HG02642 (cell line): ENCODE measurements around the gene LGALS1.
"Not testable (repeated sequence)": the region's sequence is repeated elsewhere in the genome, so short reads cannot be mapped to it uniquely, and the experiment has no call there.

Experiments
- ATAC-seq: cut with Tn5 transposase; IDR thresholded peaks from one replicate; pipeline ENCODE4 v1.9.1; 2021; ENCODE audit warnings: mild to moderate bottlenecking; ENCODE audit not compliant: unreplicated experiment, poor library complexity

LGALS1 gene

DNA sequence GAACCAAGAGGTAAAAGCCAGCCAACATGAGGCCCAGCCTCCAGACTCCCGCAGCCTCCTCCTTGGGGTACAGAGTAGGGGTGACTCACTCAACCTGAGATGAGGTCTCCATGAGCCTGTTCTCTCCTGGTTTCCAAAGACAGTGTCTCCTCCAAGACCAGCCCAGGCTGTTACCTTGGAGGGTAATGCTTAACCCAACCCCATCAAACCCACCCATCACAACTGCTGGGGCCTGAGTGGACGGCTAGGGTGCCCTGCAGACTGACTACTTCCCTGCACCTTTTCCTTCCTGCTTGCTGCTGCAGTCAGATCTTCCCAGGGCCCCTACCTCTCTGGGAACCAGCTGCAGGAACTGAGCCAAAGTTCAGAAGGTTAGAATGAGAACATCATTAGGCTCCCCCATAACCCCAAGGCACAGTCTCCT lies 5.6 kb downstream of the LGALS1 start:
- ATAC-seq: no peak

DNA sequence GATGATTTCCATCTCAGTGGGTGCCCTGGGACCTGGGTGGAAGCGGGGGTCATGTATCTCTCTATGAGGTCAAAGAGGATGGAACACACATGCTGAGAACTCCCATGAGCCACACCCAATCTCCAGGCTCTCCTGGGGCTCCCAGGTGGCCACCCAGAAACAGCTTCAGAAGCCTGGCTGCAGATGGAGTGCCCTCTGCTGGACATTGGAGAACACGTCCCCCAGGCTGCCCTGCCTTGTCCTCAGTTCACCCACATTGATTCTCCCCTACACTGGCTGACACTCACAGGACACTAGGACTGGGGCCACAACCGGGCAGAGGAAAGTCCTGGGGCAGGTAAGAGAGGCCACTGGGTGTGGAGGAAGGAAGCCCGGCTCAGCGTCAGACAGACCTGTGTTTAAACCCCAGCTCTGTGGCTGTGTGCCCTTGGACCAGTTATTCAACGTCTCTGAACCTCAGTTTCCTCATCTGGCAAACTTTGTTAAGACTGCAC lies 6.2 kb downstream of the LGALS1 start:
- no peak for ATAC-seq

DNA sequence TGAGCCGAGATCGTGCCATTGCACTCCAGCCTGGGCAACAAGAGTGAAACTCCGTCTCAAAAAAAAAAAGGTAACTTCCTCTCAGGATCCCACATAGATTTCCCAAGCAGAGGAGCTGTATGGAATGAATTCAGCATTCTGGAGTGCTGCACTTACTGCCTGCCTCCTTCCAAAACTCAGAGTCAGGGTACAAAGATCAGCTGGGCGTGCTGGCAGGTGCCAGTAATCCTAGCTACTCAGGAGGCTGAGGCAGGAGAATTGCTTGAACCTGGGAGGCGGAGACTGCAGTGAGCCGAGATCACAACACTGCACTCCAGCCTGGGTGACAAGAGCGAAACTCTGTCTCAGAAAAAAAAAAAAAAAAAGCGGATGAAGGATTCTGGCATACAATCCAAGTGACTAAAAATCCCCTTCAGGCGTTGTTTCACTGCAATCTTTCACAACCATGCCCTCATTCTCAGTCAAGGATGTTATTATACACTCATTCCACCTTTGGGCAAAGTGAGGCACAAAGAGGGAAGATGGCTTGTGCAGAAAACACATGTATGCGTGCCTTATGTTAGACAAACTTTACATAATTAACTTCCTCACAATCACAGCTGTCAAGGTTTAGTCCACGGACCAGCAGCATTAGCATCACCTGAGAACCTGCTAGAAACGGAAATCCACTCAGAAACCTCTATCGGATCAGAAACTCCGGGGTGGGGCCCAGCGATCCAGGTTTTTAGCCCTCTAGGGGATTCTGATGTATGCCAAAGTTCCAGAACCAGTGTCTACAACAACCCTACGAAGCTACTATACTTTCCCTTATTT lies 9.6 kb downstream of the LGALS1 start:
- no peak for ATAC-seq

DNA sequence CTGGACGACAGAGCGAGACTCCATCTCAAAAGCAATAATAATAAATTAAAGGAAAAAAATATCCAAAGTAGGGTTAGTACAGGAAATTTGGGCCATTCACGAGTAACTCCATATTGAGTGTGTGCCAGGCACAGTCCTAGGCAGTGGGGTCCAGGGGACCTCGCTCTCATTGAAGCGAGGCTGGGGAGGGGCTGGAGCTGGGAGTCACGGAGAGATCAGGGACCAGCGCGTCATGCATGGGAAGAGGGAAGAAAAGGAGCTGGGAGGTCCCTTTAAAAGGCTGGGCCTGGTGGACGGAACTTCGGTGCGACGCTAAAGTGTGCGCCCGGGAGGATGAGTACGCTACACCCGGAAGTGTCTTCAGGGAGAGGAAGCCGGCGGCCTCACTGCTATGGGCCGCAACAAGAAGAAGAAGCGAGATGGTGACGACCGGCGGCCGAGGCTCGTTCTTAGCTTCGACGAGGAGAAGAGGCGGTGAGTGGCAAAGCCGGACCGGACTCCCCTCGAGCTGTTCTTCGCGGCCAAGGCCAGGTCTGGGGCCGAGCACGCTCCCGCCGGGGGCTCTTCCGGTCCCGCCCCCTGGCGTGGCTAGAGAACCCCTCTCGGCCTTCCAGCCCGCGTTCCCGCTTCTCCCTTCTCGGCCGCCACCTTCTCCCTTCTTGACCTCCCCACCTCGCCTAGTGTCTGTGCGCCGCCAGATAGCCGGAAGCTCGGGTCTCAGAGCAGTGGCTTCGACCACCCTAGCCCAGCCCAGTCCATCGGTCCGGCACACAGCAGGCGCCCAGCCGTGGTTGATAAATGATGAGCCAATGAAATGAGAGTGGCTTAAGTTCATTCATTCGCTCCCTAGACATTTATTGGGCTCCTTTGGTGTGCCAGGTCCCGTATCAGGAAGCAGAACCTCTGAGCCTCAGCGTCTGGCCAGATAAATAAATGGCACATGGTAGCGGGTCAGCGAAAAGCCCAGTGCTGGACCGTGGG lies 10.9 kb downstream of the LGALS1 start, which contains the start of gene NOL12:
TSS of gene NOL12 (plus strand) at position 342 of the 981 bp plus-strand sequence. CDS start at position 392, 50 bp downstream.
- ATAC-seq: peak; percentile 81

DNA sequence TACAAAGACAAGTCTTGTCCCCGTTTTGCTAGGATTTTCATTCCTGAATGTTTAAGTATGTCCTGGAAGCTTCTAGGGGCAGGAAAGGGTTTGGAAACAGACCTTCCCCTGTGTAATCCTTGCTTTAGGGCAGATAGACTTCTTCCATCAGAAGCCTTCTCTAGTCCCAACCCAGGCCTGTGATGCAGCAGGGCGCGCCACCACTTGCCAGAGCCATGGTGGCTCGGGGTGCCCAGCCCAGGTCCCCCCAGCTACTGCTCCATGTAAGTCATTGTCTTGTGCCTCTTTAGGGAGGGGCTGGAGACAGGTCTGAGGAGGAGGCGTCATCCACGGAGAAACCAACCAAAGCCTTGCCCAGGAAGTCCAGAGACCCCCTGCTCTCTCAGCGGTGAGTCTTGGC lies 15.0 kb downstream of the LGALS1 start:
- no peak for ATAC-seq

DNA sequence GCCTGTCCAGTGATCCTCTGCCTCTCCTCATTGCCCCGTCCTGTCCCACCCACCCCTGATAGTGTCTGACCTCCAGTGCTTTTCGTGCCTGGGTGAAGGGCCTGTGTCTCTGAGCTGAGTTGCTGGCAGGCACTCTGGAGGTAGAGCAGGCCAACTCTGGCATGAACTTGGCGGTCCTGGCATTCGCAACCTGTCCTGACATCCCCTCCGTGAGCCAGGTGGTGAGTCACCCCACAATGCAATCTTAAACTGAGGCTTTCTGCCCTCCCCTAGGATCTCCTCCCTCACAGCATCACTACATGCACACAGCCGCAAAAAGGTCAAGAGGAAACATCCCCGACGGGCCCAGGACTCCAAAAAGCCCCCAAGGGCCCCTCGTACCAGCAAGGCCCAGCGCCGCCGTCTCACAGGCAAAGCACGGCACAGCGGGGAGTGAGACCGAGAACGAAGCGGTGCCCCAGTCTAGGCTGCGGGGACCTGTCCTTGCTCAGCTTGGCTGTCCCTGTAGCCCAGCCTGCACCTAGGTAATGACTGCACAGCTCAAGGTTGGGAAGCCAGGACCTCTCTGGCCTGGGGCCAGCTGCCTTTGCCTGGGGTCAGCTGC lies 15.6 kb downstream of the LGALS1 start:
- no peak for ATAC-seq

DNA sequence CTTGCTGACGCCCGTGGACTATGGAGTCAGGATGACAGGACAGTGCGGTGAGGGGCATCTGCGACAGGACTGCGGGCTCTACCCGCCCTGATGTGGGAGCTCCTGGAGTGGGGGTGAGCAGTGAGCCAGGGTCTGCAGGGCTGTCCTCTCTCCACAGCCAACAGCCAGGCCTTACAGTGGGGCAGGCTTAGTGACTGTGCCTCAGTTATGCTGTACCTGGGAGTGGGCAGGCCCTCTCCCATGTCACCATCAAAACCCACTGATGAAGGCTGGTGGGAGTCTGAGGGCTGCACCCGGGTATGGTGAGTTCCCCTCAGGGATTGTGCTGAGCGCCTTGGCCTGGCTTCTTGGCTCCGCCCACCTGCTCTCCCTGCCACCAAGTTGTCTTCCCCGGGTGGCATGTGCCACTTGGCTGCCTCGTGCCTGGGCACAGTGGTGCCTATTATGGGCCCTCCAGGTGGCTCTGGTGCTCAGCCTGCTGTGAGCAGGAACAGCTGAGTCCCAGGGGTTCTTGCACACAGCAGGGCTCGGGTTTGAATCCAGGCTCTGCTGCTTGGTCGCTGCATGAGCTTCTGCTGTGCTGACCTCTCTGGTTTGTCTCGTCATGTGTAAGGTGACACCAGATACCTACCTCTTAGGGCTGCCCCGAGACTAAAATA lies 17.3 kb downstream of the LGALS1 start:
- no peak for ATAC-seq

DNA sequence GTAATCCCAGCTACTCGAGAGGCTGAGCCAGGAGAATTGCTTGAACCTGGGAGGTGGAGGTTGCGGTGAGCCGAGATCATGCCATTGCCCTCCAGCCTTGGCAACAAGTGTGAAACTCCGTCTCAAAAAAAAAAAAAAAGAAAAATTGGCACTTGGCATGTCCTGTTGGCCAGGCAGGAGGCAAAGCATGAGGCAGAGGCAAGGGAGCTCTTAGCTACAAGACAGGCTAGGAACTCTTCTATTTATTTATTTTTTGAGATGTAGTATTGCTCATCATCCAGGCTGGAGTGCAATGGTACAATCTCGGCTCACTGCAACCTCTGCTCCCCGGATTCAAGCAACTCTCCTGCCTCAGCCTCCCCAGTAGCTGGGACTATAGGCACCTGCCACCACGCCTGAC lies 18.7 kb downstream of the LGALS1 start:
- ATAC-seq: not testable (repeated sequence)

DNA sequence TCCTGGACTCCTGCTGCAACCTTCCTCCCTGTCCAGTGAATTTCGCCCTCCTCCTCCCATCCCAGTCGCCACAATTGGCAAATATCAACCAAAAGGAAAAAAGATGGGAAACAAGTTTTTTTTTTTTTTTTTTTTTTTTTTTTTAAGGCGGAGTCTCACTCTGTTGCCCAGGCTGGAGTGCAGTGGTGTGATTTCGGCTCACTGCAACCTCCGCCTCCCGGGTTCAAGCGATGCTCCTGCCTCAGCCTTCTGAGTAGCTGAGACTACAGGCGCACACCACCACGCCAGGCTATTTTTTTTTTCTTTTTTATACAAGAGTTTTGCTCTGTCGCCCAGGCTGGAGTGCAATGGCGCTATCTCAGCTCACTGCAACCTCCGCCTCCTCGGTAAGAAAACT lies 20.8 kb downstream of the LGALS1 start:
- peak; percentile 3 for ATAC-seq

DNA sequence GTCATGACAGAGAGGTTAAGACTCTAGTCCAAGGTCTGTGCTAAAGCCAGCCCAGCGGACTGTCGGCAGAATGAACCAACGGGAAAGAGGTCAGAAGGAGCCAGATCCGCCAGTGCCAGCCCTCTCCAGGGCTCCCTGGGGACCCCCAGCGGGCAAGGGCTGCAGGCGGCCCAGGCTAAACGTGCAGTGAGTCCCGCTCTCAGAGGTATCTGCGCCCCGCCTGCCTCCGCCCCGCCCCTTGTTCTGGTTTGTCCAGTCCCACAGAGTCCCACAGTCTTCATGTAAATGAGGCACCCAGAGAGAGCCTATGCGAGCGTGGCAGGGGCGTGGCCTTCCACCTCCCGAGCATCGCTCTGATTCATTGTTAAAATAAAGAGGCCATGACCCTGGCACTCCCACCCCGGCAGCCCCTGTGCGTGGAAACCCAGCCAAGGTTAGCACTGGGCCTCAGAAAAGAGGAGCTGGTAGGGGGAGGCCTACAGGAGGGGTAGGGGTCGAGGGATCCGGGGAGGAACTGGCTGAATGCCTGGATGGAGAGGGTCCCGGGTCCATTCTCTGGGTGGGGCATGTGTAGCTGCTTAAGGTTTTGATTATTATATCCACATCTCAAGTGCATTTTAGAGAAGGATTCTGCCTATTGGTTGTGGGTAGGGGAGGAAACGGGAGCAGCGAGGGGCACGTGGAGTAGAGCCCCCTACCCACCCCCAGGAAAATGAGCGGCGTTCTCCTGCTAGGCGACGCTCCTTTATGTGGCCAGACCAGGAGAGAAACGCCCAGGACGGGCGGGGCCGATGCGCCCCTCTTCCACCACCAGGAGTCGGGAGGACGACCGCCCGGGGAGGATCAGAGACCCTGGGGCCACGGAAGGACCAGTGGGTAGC lies 21.5 kb downstream of the LGALS1 start, which contains the start of gene TRIOBP:
TSS of gene TRIOBP (plus strand) at position 392 of the 881 bp plus-strand sequence. CDS start 4,318 bp downstream, outside the sequence.
- ATAC-seq: peak; percentile 90

DNA sequence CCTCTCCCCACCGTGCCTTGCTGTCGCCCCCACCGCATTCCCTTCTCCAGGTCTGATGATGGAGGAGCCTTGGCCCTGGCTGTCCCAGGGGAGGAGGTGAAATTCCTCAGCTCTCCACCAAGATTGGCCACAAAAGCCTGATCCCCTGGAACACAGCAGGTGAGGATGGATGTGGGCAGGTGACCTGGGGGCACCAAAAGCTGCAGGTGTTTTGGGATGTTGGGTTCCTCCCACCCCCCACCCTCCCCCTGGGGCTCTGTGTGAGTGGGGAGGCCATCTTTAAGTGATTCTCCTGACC lies 22.1 kb downstream of the LGALS1 start:
- no peak for ATAC-seq

DNA sequence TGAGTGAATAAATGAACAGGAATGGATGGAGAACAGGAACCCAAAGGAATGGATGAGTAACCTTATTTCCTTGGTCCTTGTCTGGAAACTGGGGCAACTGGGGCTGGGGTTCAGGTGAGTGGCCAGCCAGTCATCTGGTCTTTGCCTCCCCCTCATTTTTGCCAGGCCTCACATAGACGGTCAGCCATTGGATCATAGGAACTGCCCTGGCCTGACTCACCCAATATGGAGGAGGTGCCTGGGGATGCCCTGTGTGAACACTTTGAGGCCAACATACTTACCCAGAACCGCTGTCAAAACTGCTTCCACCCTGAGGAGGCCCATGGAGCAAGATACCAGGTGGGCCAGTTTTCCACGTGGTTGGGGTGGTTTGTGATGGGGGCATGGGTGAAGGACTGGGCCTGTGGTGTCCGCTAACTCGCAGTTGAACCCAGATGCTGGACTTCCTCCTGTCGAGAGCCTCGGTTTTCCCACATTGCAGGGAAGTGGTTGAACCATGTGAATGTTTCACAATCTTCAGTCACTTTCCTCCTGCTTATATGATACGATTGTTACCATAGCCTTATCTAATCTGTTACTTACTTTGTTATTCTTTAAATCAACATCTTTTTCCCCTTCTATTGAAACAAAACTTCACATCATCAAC lies 25.8 kb downstream of the LGALS1 start:
- ATAC-seq: no peak

DNA sequence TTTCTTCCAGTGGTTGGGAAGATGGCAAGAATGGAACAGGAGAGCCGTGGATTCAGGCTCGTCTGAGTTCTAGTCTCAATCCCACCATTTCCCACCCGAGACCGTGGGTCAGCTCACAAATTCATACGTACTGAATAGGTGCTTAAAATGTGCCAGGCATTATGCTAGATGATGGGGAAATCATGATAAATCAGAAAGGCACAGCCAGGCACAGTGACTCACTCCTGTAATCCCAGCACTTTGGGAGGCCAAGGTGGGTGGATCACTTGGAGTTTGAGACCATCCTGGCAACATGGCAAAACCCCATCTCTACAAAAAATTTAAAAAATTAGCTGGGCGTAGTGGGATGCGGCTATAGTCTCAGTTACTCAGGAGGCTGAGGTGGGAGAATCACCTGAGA lies 28.5 kb downstream of the LGALS1 start:
- no peak for ATAC-seq

DNA sequence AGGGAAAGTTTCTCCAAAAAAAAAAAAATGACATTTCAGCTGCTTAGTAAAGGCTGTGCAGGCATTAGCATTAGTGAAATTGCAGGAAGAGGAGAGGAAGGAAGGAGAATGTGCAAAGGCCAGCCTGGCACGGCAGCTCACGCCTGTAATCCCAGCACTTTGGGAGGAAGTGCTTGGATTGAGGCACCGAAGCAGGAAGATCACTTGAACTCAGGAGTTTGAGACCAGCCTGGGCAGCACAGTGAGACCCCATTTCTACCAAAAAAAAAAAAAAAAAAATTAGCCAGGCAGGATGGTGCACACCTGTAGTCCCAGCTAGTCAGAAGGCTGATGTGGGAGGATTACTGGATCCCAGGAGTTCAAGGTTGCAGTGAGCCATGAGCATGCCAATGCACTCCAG lies 29.2 kb downstream of the LGALS1 start:
- ATAC-seq: no peak

DNA sequence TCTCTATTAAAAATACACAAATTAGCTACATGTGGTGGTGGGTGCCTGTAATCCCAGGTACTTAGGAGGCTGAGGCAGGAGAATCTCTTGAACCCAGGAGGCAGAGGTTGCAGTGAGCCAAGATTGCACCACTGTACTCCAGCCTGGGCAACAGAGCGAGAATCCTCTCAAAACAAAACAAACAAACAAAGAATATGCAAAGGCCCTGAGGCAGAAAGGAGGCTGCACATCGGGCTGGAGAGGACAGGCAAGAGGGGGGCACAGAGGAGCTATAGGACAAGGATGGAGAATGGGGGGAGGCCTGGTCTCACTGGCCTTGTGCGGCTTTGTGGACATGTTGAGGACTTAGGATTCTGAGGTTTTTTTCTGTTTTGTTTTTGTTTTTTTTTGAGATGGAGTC lies 29.8 kb downstream of the LGALS1 start:
- ATAC-seq: no peak

DNA sequence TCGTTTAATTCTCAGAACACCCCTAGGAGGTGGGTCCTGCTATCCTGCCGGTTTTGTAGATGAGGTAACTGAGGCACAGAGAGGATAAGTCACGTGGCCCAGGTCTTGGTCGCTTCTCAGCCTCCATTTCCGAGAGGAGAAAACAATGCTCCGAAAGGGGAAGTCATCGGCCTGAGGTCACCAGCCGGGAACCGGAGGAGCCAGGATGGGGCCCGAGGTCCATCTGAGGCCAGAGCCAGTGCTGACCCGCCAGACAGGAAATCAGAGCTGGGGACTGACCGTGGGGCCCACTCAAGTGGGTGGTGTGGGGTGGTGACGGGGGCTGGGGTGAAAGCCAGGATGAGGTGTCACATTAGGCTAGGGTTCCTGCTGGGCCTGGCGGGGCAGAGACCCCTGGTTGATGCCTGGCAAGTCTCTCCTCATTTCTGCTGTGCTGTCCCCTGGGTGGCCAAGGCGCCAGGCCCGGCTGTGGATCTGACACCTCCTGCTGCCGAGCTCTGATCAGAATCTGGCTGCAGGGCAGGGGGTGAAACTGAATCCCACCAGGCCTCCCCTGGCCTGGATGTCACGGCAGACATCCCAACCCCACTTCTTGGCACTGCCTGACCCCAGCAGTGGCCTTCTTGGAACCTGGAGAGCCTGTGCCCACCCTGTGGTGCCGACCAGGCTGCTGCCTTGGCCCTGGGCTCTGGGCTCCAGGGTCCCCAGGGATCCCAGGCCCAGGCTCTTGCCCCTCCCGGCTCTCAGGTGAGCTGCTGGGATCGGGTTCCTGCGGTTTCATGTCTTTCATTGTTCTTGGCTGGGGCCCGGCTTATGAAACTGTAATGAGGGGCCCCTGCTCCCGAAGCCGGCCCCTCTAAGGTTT lies 33.4 kb downstream of the LGALS1 start:
- ATAC-seq: no peak

DNA sequence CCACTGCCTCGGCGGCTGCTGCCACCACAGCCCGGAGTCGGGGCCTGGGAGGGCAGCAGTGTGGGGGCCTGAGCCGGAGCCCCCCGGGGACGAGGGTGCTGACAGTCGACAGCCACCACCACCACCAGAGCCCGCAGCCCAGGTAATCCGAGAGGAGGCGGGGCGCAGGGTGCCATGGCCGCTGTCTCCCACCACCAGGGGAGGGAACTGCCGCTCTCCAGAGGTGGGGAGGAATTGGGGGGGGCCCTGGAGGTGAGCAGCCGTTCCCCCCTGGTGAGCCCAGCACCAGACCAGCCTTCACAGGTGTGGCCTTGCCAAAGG lies 34.0 kb downstream of the LGALS1 start:
- ATAC-seq: no peak

DNA sequence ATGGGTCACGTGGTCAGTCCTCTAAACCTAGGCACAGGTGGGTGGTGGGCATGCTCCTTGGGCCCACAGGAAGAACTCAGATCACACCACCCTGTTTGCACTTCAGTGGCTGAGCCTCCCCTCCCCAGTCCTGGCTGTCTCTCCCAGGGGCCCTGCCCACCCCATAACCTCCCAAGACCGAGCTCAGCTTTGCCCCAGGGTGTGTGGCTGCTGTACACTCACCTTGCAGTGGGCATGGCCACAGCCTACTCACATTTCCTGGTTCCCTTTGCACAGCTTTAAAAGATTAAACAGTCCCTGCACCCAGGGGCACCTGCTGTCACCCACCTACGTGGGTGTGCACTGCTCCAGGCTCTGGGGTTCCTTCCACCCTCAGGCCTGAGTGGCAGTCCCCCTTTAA lies 35.2 kb downstream of the LGALS1 start:
- no peak for ATAC-seq
